Measurements from ENCODE around the gene CRYBG2. TPM values are rescaled to one million over a fixed set of nuclear protein-coding genes. Genes with fewer than 3 reads are reported as not detected.

CRYBG2 gene
- total RNA-seq, 1 experiment from 2014 or later: 21.1 TPM

DNA sequence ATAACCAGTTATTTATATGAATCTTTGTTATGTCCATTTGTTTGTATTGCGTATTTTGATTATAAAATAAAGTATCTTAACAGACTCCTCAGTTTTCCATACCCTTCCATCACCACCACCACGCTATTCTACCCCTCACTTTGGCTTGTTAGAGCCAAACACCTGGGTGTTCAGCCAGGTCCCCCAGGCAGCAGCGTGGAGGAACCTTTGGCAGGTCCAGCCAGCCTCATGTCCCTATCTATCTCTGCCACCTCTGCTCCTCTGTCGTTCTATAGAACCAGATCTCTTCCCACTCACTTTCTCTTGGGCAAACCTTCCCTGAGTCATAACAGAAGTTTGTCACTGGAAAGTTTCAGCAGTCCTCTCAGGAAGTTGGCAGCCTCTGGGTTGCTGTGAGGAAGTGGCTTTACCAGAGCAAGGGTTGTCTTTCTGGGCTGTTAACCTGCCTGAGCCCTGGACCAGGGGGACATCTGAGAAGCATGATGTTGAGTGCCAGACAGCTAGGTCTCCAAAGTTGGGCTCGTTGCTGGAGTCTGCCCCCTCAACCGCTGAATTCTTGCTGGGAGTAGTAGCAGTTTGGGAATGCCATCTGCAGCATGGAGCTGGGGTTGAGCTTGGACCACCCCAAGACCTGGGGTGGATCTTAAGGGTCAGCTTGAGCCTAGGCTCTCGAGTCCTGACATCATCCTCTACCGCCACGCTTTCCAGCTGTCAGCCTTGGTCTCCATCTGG is 75.0 kb downstream of the CRYBG2 start:
- TF ChIP-seq, protein P1, sequence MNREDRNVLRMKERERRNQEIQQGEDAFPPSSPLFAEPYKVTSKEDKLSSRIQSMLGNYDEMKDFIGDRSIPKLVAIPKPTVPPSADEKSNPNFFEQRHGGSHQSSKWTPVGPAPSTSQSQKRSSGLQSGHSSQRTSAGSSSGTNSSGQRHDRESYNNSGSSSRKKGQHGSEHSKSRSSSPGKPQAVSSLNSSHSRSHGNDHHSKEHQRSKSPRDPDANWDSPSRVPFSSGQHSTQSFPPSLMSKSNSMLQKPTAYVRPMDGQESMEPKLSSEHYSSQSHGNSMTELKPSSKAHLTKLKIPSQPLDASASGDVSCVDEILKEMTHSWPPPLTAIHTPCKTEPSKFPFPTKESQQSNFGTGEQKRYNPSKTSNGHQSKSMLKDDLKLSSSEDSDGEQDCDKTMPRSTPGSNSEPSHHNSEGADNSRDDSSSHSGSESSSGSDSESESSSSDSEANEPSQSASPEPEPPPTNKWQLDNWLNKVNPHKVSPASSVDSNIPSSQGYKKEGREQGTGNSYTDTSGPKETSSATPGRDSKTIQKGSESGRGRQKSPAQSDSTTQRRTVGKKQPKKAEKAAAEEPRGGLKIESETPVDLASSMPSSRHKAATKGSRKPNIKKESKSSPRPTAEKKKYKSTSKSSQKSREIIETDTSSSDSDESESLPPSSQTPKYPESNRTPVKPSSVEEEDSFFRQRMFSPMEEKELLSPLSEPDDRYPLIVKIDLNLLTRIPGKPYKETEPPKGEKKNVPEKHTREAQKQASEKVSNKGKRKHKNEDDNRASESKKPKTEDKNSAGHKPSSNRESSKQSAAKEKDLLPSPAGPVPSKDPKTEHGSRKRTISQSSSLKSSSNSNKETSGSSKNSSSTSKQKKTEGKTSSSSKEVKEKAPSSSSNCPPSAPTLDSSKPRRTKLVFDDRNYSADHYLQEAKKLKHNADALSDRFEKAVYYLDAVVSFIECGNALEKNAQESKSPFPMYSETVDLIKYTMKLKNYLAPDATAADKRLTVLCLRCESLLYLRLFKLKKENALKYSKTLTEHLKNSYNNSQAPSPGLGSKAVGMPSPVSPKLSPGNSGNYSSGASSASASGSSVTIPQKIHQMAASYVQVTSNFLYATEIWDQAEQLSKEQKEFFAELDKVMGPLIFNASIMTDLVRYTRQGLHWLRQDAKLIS (CRISPR knock-in tag; IDR thresholded peaks at IDR 0.05; ENCODE audit: borderline replicate concordance): 0 out of 2 replicates have a peak, but pooled peaks have one; percentile 6
- TF ChIP-seq, protein P2, sequence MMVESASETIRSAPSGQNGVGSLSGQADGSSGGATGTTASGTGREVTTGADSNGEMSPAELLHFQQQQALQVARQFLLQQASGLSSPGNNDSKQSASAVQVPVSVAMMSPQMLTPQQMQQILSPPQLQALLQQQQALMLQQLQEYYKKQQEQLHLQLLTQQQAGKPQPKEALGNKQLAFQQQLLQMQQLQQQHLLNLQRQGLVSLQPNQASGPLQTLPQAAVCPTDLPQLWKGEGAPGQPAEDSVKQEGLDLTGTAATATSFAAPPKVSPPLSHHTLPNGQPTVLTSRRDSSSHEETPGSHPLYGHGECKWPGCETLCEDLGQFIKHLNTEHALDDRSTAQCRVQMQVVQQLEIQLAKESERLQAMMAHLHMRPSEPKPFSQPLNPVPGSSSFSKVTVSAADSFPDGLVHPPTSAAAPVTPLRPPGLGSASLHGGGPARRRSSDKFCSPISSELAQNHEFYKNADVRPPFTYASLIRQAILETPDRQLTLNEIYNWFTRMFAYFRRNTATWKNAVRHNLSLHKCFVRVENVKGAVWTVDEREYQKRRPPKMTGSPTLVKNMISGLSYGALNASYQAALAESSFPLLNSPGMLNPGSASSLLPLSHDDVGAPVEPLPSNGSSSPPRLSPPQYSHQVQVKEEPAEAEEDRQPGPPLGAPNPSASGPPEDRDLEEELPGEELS (CRISPR knock-in tag; IDR thresholded peaks at IDR 0.05): no peak
- TF ChIP-seq KAT7 (CRISPR knock-in tag; IDR thresholded peaks at IDR 0.05; ENCODE audit: borderline replicate concordance) (0 out of 2 replicates have a peak, but pooled peaks have one; percentile 5), FOXP1 (CRISPR knock-in tag; IDR thresholded peaks at IDR 0.05; ENCODE audit: borderline replicate concordance) (no peak)
- TF ChIP-seq, protein P3, sequence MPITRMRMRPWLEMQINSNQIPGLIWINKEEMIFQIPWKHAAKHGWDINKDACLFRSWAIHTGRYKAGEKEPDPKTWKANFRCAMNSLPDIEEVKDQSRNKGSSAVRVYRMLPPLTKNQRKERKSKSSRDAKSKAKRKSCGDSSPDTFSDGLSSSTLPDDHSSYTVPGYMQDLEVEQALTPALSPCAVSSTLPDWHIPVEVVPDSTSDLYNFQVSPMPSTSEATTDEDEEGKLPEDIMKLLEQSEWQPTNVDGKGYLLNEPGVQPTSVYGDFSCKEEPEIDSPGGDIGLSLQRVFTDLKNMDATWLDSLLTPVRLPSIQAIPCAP (CRISPR knock-in tag; IDR thresholded peaks at IDR 0.05): no peak
- TF ChIP-seq, protein P4, sequence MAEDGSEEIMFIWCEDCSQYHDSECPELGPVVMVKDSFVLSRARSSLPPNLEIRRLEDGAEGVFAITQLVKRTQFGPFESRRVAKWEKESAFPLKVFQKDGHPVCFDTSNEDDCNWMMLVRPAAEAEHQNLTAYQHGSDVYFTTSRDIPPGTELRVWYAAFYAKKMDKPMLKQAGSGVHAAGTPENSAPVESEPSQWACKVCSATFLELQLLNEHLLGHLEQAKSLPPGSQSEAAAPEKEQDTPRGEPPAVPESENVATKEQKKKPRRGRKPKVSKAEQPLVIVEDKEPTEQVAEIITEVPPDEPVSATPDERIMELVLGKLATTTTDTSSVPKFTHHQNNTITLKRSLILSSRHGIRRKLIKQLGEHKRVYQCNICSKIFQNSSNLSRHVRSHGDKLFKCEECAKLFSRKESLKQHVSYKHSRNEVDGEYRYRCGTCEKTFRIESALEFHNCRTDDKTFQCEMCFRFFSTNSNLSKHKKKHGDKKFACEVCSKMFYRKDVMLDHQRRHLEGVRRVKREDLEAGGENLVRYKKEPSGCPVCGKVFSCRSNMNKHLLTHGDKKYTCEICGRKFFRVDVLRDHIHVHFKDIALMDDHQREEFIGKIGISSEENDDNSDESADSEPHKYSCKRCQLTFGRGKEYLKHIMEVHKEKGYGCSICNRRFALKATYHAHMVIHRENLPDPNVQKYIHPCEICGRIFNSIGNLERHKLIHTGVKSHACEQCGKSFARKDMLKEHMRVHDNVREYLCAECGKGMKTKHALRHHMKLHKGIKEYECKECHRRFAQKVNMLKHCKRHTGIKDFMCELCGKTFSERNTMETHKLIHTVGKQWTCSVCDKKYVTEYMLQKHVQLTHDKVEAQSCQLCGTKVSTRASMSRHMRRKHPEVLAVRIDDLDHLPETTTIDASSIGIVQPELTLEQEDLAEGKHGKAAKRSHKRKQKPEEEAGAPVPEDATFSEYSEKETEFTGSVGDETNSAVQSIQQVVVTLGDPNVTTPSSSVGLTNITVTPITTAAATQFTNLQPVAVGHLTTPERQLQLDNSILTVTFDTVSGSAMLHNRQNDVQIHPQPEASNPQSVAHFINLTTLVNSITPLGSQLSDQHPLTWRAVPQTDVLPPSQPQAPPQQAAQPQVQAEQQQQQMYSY (CRISPR knock-in tag; IDR thresholded peaks at IDR 0.05): peak; percentile 88
- TF ChIP-seq, protein P5, sequence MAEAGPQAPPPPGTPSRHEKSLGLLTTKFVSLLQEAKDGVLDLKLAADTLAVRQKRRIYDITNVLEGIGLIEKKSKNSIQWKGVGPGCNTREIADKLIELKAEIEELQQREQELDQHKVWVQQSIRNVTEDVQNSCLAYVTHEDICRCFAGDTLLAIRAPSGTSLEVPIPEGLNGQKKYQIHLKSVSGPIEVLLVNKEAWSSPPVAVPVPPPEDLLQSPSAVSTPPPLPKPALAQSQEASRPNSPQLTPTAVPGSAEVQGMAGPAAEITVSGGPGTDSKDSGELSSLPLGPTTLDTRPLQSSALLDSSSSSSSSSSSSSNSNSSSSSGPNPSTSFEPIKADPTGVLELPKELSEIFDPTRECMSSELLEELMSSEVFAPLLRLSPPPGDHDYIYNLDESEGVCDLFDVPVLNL (CRISPR knock-in tag; IDR thresholded peaks at IDR 0.05; ENCODE audit: borderline replicate concordance, low read depth): 0 out of 2 replicates have a peak, but pooled peaks have one; percentile 19
- ATAC-seq (peak; percentile 5; the same call in 1 of the 2 replicates), DNase-seq (ENCODE audit: low spot score) (no peak)
- Mint-ChIP-seq H3K27ac (peak overlapping the region; percentile 78), H3K36me3 (peaks cover 46% of the 10 kb centered on the region), H3K27me3 (ENCODE audit: low read depth) (no peaks in the 10 kb centered on the region), H3K4me1 (peaks cover 41% of the 10 kb centered on the region), H3K4me3 (peak overlapping the region; percentile 85), H3K9me3 (no peaks in the 10 kb centered on the region)
- ChIA-PET POLR2A (interaction anchor here (0.8 to 1.3 kb wide), 3 partner anchors 12 to 184 kb away, joined by 3 to 6 read pairs (median 6); partner anchors contain the start of gene CATSPER4), CTCF (interaction anchor here (0.6 to 11.1 kb wide), 28 partner anchors 9 to 193 kb away, joined by 3 to 306 read pairs (median 4); partner anchors contain the start of genes CATSPER4, CD52, CEP85 and CNKSR1)

DNA sequence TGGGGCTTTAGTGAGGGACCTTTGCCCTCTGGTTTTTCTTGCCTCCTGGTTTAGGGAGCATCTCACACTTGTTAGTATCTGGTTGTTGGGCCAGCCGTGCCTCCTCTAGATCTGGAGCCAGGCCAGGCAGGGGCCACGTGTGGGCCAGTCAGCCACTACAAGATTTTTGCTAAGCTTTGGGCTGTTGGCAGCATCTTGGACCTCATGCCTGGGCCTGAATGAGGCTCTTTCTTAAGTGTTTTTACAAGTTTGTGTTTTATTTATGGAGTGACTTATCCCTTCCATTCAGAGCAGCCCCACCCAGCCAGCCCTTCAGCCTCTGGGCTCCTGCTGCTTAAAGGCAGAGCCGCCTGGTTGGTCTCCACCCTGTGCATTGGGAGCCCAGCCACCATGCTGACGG is 75.6 kb downstream of the CRYBG2 start:
- ChIA-PET CTCF (interaction anchor here (1.3 to 1.8 kb wide), 2 partner anchors 113 to 139 kb away, joined by 4 to 17 read pairs; no protein-coding TSS in a partner anchor), POLR2A (no interaction called here)
- Mint-ChIP-seq H3K9me3 (no peaks in the 10 kb centered on the region), H3K4me3 (no peak overlapping the region), H3K36me3 (peaks cover 47% of the 10 kb centered on the region), H3K27me3 (ENCODE audit: low read depth) (no peaks in the 10 kb centered on the region), H3K4me1 (peaks cover 41% of the 10 kb centered on the region), H3K27ac (no peak overlapping the region)
- ATAC-seq (no peak), DNase-seq (ENCODE audit: low spot score) (no peak)
- TF ChIP-seq ESRRA (CRISPR knock-in tag; IDR thresholded peaks at IDR 0.05; ENCODE audit: borderline replicate concordance) (no peak), ZNF121 (CRISPR knock-in tag; IDR thresholded peaks at IDR 0.05) (no peak)
- TF ChIP-seq, protein P6, sequence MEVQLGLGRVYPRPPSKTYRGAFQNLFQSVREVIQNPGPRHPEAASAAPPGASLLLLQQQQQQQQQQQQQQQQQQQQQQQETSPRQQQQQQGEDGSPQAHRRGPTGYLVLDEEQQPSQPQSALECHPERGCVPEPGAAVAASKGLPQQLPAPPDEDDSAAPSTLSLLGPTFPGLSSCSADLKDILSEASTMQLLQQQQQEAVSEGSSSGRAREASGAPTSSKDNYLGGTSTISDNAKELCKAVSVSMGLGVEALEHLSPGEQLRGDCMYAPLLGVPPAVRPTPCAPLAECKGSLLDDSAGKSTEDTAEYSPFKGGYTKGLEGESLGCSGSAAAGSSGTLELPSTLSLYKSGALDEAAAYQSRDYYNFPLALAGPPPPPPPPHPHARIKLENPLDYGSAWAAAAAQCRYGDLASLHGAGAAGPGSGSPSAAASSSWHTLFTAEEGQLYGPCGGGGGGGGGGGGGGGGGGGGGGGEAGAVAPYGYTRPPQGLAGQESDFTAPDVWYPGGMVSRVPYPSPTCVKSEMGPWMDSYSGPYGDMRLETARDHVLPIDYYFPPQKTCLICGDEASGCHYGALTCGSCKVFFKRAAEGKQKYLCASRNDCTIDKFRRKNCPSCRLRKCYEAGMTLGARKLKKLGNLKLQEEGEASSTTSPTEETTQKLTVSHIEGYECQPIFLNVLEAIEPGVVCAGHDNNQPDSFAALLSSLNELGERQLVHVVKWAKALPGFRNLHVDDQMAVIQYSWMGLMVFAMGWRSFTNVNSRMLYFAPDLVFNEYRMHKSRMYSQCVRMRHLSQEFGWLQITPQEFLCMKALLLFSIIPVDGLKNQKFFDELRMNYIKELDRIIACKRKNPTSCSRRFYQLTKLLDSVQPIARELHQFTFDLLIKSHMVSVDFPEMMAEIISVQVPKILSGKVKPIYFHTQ (CRISPR knock-in tag; IDR thresholded peaks at IDR 0.05): no peak
- TF ChIP-seq, protein P7, sequence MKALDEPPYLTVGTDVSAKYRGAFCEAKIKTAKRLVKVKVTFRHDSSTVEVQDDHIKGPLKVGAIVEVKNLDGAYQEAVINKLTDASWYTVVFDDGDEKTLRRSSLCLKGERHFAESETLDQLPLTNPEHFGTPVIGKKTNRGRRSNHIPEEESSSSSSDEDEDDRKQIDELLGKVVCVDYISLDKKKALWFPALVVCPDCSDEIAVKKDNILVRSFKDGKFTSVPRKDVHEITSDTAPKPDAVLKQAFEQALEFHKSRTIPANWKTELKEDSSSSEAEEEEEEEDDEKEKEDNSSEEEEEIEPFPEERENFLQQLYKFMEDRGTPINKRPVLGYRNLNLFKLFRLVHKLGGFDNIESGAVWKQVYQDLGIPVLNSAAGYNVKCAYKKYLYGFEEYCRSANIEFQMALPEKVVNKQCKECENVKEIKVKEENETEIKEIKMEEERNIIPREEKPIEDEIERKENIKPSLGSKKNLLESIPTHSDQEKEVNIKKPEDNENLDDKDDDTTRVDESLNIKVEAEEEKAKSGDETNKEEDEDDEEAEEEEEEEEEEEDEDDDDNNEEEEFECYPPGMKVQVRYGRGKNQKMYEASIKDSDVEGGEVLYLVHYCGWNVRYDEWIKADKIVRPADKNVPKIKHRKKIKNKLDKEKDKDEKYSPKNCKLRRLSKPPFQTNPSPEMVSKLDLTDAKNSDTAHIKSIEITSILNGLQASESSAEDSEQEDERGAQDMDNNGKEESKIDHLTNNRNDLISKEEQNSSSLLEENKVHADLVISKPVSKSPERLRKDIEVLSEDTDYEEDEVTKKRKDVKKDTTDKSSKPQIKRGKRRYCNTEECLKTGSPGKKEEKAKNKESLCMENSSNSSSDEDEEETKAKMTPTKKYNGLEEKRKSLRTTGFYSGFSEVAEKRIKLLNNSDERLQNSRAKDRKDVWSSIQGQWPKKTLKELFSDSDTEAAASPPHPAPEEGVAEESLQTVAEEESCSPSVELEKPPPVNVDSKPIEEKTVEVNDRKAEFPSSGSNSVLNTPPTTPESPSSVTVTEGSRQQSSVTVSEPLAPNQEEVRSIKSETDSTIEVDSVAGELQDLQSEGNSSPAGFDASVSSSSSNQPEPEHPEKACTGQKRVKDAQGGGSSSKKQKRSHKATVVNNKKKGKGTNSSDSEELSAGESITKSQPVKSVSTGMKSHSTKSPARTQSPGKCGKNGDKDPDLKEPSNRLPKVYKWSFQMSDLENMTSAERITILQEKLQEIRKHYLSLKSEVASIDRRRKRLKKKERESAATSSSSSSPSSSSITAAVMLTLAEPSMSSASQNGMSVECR (CRISPR knock-in tag; IDR thresholded peaks at IDR 0.05; ENCODE audit: borderline replicate concordance): no peak

Measured in WTC11 (cell line).